ENCODE measurements around the gene C1orf159. TPM values are rescaled to one million over a fixed set of nuclear protein-coding genes. Genes with fewer than 3 reads are reported as not detected.
"Not testable (repeated sequence)": the region's sequence is repeated elsewhere in the genome, so short reads cannot be mapped to it uniquely, and the experiment has no call there.

Gene C1orf159
- polyA plus RNA-seq, 1 donor (not counting 4 experiments of a cell fraction or from before 2014, with no cell fraction given) = 6.1 TPM

DNA sequence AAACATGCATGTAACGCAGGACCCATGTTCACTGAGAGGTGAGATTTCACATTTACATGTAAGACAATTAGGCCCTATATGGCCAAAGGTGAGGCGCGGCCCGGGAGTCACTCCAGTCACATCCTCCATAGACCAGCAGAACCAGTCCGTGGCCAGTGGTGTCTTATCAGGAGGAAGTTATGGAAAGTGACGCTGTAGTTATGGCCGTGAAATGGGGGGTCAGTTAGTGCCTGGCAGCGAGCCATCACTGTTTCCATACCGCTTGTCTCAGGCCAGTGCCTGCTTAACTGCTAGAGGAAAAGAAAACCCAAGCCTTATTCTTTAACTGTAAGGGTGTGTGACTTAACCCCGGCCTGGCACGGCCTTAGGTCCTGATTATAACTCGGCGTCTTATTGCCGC, 6.1 kb downstream of the C1orf159 start:
- peaks cover 6 to 13% of the 10 kb centered on the region in 2 experiments for H3K36me3 ChIP-seq (ENCODE audit: control insufficient read depth in 2 of 2, extremely low read depth in 1 of 2, insufficient read depth in 2 of 2, low read length in 2 of 2)
- H3K27me3 ChIP-seq (ENCODE audit: control insufficient read depth, extremely low read depth, insufficient read depth, low read length) = no peaks in the 10 kb centered on the region
- H2AFZ ChIP-seq (ENCODE audit: control insufficient read depth, low read length) = no peak overlapping the region
- FAIRE-seq = no peak
- peaks cover 2% of the 10 kb centered on the region for H3K4me1 ChIP-seq (ENCODE audit: control insufficient read depth, extremely low read depth, insufficient read depth, low read length)
- no peaks in the 10 kb centered on the region for H3K9me1 ChIP-seq (ENCODE audit: control insufficient read depth, extremely low read depth, insufficient read depth, low read length)
- DNase-seq (ENCODE audit: low read depth, low spot score) = no peak
- TF ChIP-seq EZH2 (IDR thresholded peaks at IDR 0.05; ENCODE audit: low read length) = no peak
- TF ChIP-seq, protein P1, sequence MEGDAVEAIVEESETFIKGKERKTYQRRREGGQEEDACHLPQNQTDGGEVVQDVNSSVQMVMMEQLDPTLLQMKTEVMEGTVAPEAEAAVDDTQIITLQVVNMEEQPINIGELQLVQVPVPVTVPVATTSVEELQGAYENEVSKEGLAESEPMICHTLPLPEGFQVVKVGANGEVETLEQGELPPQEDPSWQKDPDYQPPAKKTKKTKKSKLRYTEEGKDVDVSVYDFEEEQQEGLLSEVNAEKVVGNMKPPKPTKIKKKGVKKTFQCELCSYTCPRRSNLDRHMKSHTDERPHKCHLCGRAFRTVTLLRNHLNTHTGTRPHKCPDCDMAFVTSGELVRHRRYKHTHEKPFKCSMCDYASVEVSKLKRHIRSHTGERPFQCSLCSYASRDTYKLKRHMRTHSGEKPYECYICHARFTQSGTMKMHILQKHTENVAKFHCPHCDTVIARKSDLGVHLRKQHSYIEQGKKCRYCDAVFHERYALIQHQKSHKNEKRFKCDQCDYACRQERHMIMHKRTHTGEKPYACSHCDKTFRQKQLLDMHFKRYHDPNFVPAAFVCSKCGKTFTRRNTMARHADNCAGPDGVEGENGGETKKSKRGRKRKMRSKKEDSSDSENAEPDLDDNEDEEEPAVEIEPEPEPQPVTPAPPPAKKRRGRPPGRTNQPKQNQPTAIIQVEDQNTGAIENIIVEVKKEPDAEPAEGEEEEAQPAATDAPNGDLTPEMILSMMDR (optimal IDR thresholded peaks at IDR 0.05 in 1 of 3, IDR thresholded peaks at IDR 0.05 in 1 of 3, conservative IDR thresholded peaks at IDR 0.05 in 1 of 3; ENCODE audit: extremely low read depth in 1 of 3, insufficient read depth in 2 of 3, low read length in 3 of 3) = no peak
- dilution Hi-C loops (cut with MboI; ENCODE audit: extremely low pct_ligation_motif_present, low sequenced_read_pairs) = no loop called here
- no peak overlapping the region for H3K27ac ChIP-seq (ENCODE audit: control insufficient read depth, insufficient read depth, low read length)
- H3K9me3 ChIP-seq (ENCODE audit: control insufficient read depth, low read depth, low read length) = no peaks in the 10 kb centered on the region
- no peaks in the 10 kb centered on the region for H4K20me1 ChIP-seq (ENCODE audit: control insufficient read depth, extremely low read depth, insufficient read depth, low read length)
- no peak overlapping the region for H3K4me2 ChIP-seq (ENCODE audit: control insufficient read depth, extremely low read depth, insufficient read depth, low read depth, low read length)
- peaks cover 70% of the 10 kb centered on the region for H3K79me2 ChIP-seq (ENCODE audit: control insufficient read depth, insufficient read depth, low read length)
- H3K9ac ChIP-seq (ENCODE audit: control insufficient read depth, extremely low read depth, insufficient read depth, low read length) = no peak overlapping the region
- H3K4me3 ChIP-seq (ENCODE audit: control insufficient read depth in 2 of 3, extremely low read depth in 1 of 3, insufficient read depth in 2 of 3, low read depth in 1 of 3, low read length in 3 of 3) = no peak overlapping the region

DNA sequence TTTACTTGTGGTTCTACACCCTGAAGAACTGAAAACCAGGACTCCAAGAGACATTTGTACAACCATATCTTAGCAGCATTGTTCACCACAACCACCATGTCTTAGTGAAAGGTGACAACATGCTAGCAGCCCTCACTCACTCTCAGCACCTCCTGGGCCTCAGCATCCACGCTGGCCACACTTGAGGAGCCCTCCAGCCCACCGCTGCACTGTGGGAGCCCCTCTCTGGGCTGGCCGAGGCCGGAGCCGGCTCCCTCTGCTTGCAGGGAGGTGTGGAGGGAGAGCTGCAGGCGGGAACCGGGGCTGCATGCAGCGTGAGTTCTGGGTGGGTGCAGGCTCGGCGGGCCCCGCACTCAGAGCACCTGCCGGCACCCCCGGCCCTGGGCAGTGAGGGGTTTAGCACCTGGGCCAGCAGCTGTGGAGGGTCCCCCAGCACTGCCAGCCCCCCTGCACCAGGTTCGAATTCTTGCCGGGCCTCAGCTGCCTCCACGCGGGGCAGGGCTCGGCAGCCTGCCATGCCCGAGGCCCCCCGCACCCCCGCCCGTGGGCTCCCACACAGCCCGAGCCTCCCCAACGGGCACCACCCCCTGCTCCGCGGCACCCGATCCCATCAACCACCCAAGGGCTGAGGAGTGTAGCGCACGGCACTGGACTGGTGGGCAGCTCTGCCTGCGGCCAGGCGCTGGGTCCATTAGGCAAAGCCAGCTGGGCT, 9.2 kb downstream of the C1orf159 start:
- TF ChIP-seq EZH2 (IDR thresholded peaks at IDR 0.05; ENCODE audit: low read length) = no peak
- TF ChIP-seq, protein P1 (optimal IDR thresholded peaks at IDR 0.05 in 1 of 3, IDR thresholded peaks at IDR 0.05 in 1 of 3, conservative IDR thresholded peaks at IDR 0.05 in 1 of 3; ENCODE audit: extremely low read depth in 1 of 3, insufficient read depth in 2 of 3, low read length in 3 of 3) = no peak
- Histone ChIP-seq H3K4me1 (ENCODE audit: control insufficient read depth, extremely low read depth, insufficient read depth, low read length) (no peaks in the 10 kb centered on the region), H3K27me3 (ENCODE audit: control insufficient read depth, extremely low read depth, insufficient read depth, low read length) (no peaks in the 10 kb centered on the region), H3K79me2 (ENCODE audit: control insufficient read depth, insufficient read depth, low read length) (peaks cover 46% of the 10 kb centered on the region), H3K9me1 (ENCODE audit: control insufficient read depth, extremely low read depth, insufficient read depth, low read length) (no peaks in the 10 kb centered on the region), H3K27ac (ENCODE audit: control insufficient read depth, insufficient read depth, low read length) (no peak overlapping the region), H3K9me3 (ENCODE audit: control insufficient read depth, low read depth, low read length) (no peaks in the 10 kb centered on the region), H3K36me3 (ENCODE audit: control insufficient read depth in 2 of 2, extremely low read depth in 1 of 2, insufficient read depth in 2 of 2, low read length in 2 of 2) (peaks cover 1 to 6% of the 10 kb centered on the region in 2 experiments), H3K9ac (ENCODE audit: control insufficient read depth, extremely low read depth, insufficient read depth, low read length) (no peak overlapping the region), H2AFZ (ENCODE audit: control insufficient read depth, low read length) (no peak overlapping the region), H4K20me1 (ENCODE audit: control insufficient read depth, extremely low read depth, insufficient read depth, low read length) (no peaks in the 10 kb centered on the region), H3K4me3 (ENCODE audit: control insufficient read depth in 2 of 3, extremely low read depth in 1 of 3, insufficient read depth in 2 of 3, low read depth in 1 of 3, low read length in 3 of 3) (no peak overlapping the region), H3K4me2 (ENCODE audit: control insufficient read depth, extremely low read depth, insufficient read depth, low read depth, low read length) (no peak overlapping the region)
- FAIRE-seq (no peak), DNase-seq (ENCODE audit: low read depth, low spot score) (no peak)
- dilution Hi-C loops (cut with MboI; ENCODE audit: extremely low pct_ligation_motif_present, low sequenced_read_pairs) = no loop called here

DNA sequence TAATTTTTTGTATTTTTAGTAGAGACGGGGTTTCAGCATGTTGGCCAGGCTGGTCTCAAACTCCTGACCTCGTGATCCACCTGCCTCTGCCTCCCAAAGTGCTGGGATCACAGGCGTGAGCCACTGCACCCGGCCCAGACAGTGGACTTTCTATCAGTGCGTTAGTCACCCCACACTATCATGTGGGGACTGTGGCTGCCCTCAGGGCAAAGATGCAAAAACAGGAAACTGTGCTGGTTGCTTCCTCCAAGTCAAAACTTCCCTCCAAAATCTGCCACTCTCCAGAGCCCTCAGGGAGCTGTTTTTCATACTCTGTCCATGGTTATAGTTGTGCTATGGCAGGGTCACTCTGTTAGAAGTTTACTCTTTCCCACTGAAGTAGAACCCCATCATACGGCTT, 11.7 kb downstream of the C1orf159 start:
- H3K4me1 ChIP-seq (ENCODE audit: control insufficient read depth, extremely low read depth, insufficient read depth, low read length); H3K9ac ChIP-seq (ENCODE audit: control insufficient read depth, extremely low read depth, insufficient read depth, low read length); dilution Hi-C loops (cut with MboI; ENCODE audit: extremely low pct_ligation_motif_present, low sequenced_read_pairs); H2AFZ ChIP-seq (ENCODE audit: control insufficient read depth, low read length); H4K20me1 ChIP-seq (ENCODE audit: control insufficient read depth, extremely low read depth, insufficient read depth, low read length); H3K27me3 ChIP-seq (ENCODE audit: control insufficient read depth, extremely low read depth, insufficient read depth, low read length); FAIRE-seq; H3K27ac ChIP-seq (ENCODE audit: control insufficient read depth, insufficient read depth, low read length); DNase-seq (ENCODE audit: low read depth, low spot score); H3K4me2 ChIP-seq (ENCODE audit: control insufficient read depth, extremely low read depth, insufficient read depth, low read depth, low read length); H3K9me3 ChIP-seq (ENCODE audit: control insufficient read depth, low read depth, low read length); H3K4me3 ChIP-seq (ENCODE audit: control insufficient read depth in 2 of 3, extremely low read depth in 1 of 3, insufficient read depth in 2 of 3, low read depth in 1 of 3, low read length in 3 of 3); H3K9me1 ChIP-seq (ENCODE audit: control insufficient read depth, extremely low read depth, insufficient read depth, low read length); H3K36me3 ChIP-seq (ENCODE audit: control insufficient read depth in 2 of 2, extremely low read depth in 1 of 2, insufficient read depth in 2 of 2, low read length in 2 of 2): not testable (repeated sequence)
- peaks cover 27% of the 10 kb centered on the region for H3K79me2 ChIP-seq (ENCODE audit: control insufficient read depth, insufficient read depth, low read length)

All from keratinocyte (primary cell).